Mucosa of rectum (tissue), 2 donors: ENCODE data around the gene CACNA1B.

Experiments
- H3K27ac ChIP-seq, 2 donors: one replicate each; pipeline ENCODE4 v1.7.0; 2013; ENCODE audit warnings: inconsistent platforms in 2 of 2, low read depth in 2 of 2, low read length in 2 of 2
- H3K27me3 ChIP-seq, 2 donors: one replicate each; pipeline ENCODE4 v1.7.0; 2013; ENCODE audit warnings: low read length in 2 of 2; ENCODE audit not compliant: control insufficient read depth in 2 of 2, insufficient read depth in 2 of 2
- H3K36me3 ChIP-seq, 2 donors: one replicate each; pipeline ENCODE4 v1.7.0; 2013; ENCODE audit warnings: low read length in 2 of 2; ENCODE audit not compliant: control insufficient read depth in 2 of 2, insufficient read depth in 2 of 2
- H3K4me1 ChIP-seq, 2 donors: one replicate each; pipeline ENCODE4 v1.7.0; 2013; ENCODE audit warnings: low read length in 2 of 2, mild to moderate bottlenecking in 1 of 2; ENCODE audit not compliant: control insufficient read depth in 2 of 2, insufficient read depth in 2 of 2
- H3K4me3 ChIP-seq, 2 donors: one replicate each; pipeline ENCODE4 v1.7.0; 2013; ENCODE audit warnings: low read length in 2 of 2
- H3K9ac ChIP-seq, 2 donors: one replicate each; pipeline ENCODE4 v1.7.0; 2013; ENCODE audit warnings: low read length in 2 of 2, low read depth in 1 of 2, mild to moderate bottlenecking in 1 of 2
- H3K9me3 ChIP-seq, 2 donors: one replicate each; pipeline ENCODE4 v1.7.0; 2013; ENCODE audit warnings: low read length in 2 of 2; ENCODE audit not compliant: control insufficient read depth in 2 of 2
- donor health status: healthy.
- donor health status: Normal muscosa, but diverticular disease.

The CACNA1B gene

GRCh38 chr9:137965177-137965795 lies 87.7 kb downstream of the CACNA1B start:
- peaks cover 0 to 6% of the 10 kb centered on the region in 2 donors for H3K27me3 ChIP-seq

GRCh38 chr9:137967280-137967953 lies 89.8 kb downstream of the CACNA1B start:
- no peaks in the 10 kb centered on the region for H3K36me3 ChIP-seq
- no peaks in the 10 kb centered on the region for H3K4me1 ChIP-seq
- H3K27me3 ChIP-seq, result peaks cover 0 to 6% of the 10 kb centered on the region in 2 donors
- H3K4me3 ChIP-seq, result no peak overlapping the region
- no peak overlapping the region for H3K27ac ChIP-seq
- H3K9ac ChIP-seq, result no peak overlapping the region
- H3K9me3 ChIP-seq, result no peaks in the 10 kb centered on the region

More at GRCh38 chr9:137965177-137965795, 87.7 kb downstream of the CACNA1B start:
- Histone ChIP-seq H3K4me3 (no peak overlapping the region), H3K9ac (no peak overlapping the region), H3K36me3 (no peaks in the 10 kb centered on the region), H3K9me3 (no peaks in the 10 kb centered on the region), H3K4me1 (no peaks in the 10 kb centered on the region), H3K27ac (no peak overlapping the region)

- H3K9ac ChIP-seq, result no peak overlapping the region
- no peaks in the 10 kb centered on the region for H3K4me1 ChIP-seq
- no peaks in the 10 kb centered on the region for H3K9me3 ChIP-seq
- no peaks in the 10 kb centered on the region for H3K36me3 ChIP-seq
- peaks cover 0 to 6% of the 10 kb centered on the region in 2 donors for H3K27me3 ChIP-seq
- H3K27ac ChIP-seq, result no peak overlapping the region
- no peak overlapping the region for H3K4me3 ChIP-seq
These were observed 90.7 kb downstream of the CACNA1B start for GRCh38 chr9:137968235-137968634.

GRCh38 chr9:137969008-137969407 lies 91.4 kb downstream of the CACNA1B start:
- no peak overlapping the region for H3K27ac ChIP-seq
- H3K9me3 ChIP-seq, result no peaks in the 10 kb centered on the region
- peaks cover 0 to 6% of the 10 kb centered on the region in 2 donors for H3K27me3 ChIP-seq
- H3K36me3 ChIP-seq, result no peaks in the 10 kb centered on the region
- no peaks in the 10 kb centered on the region for H3K4me1 ChIP-seq
- H3K4me3 ChIP-seq, result no peak overlapping the region
- no peak overlapping the region for H3K9ac ChIP-seq

- Histone ChIP-seq H3K9ac (no peak overlapping the region), H3K9me3 (no peaks in the 10 kb centered on the region), H3K27ac (no peak overlapping the region), H3K4me1 (no peaks in the 10 kb centered on the region), H3K4me3 (no peak overlapping the region), H3K27me3 (peaks cover 0 to 6% of the 10 kb centered on the region in 2 donors), H3K36me3 (no peaks in the 10 kb centered on the region)
These were observed 92.1 kb downstream of the CACNA1B start for GRCh38 chr9:137969685-137970084.

GRCh38 chr9:137970098-137970497 lies 92.5 kb downstream of the CACNA1B start:
- Histone ChIP-seq H3K36me3 (no peaks in the 10 kb centered on the region), H3K27ac (no peak overlapping the region), H3K4me1 (no peaks in the 10 kb centered on the region), H3K4me3 (no peak overlapping the region), H3K9ac (no peak overlapping the region), H3K27me3 (peaks cover 0 to 6% of the 10 kb centered on the region in 2 donors), H3K9me3 (no peaks in the 10 kb centered on the region)

GRCh38 chr9:137970686-137971476 lies 93.3 kb downstream of the CACNA1B start:
- no peak overlapping the region for H3K9ac ChIP-seq
- H3K36me3 ChIP-seq, result no peaks in the 10 kb centered on the region
- H3K27me3 ChIP-seq, result peaks cover 0 to 6% of the 10 kb centered on the region in 2 donors
- H3K9me3 ChIP-seq, result no peaks in the 10 kb centered on the region
- no peaks in the 10 kb centered on the region for H3K4me1 ChIP-seq
- no peak overlapping the region for H3K4me3 ChIP-seq
- H3K27ac ChIP-seq, result no peak overlapping the region

- Histone ChIP-seq H3K4me1 (no peaks in the 10 kb centered on the region), H3K36me3 (no peaks in the 10 kb centered on the region), H3K4me3 (no peak overlapping the region), H3K9ac (no peak overlapping the region), H3K27me3 (peaks cover 0 to 6% of the 10 kb centered on the region in 2 donors), H3K9me3 (no peaks in the 10 kb centered on the region), H3K27ac (no peak overlapping the region)
These were observed 94.0 kb downstream of the CACNA1B start for GRCh38 chr9:137971477-137972138.

- Histone ChIP-seq H3K4me3 (no peak overlapping the region), H3K4me1 (no peaks in the 10 kb centered on the region), H3K9me3 (no peaks in the 10 kb centered on the region), H3K27ac (no peak overlapping the region), H3K27me3 (peaks cover 0 to 6% of the 10 kb centered on the region in 2 donors), H3K36me3 (no peaks in the 10 kb centered on the region), H3K9ac (no peak overlapping the region)
These were observed 94.9 kb downstream of the CACNA1B start for GRCh38 chr9:137972355-137972987.
